ENCODE measurements around the gene RAB14. TPM values are rescaled to one million over a fixed set of nuclear protein-coding genes. Genes with fewer than 3 reads are reported as not detected.

The RAB14 gene
- 25.4 and 27.6 TPM in 2 replicates for total RNA-seq (2014; rRNA removed; shearing (Covaris generic))

- DNase-seq (ENCODE audit: low read depth): peak; percentile 100
Measured at GRCh38 chr9:121201738-121202533, at the start of gene RAB14. Gene RAB14 (minus strand): TSS chr9:121201869. CDS start chr9:121193412, 8,457 bp downstream.

- DNase-seq (ENCODE audit: low read depth): no peak
Measured at GRCh38 chr9:121249563-121249962, 47.9 kb upstream of the RAB14 start.

DNA sequence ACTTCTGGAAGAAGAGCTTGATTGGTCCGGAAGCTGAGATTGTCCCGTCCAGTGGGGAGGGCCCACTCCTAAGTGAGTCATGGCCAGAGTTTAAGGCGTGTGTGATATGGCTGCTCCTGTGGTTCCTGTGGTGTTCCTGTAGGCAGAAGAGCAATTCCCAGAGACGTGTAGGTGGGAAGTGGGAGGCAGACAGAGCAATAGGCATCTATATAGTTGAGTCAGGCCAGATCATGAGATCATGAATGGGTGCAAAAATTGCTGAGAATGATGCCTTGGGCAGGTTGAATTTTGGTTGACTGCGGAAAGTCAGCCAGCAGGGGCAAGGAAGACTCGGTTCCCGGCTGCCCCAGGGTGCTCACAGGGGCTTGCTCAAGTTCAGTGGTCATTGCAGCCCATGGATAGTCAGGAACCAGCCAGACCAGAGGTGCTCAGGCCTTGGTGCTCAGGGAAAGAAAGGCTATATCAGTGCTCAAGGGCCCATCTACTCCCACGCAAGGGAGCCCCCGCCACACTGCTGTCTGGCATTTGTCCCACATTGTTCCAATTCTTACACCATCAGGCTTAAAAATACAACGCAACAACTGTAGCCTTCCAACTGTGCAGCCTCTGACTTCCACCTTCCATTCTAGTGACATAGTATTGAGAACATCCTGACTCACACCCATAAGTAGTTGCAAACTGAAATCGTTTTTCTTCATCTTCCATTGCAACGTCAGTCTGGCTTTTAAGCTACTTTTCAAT is 45.3 kb upstream of the RAB14 start:
- DNase-seq (ENCODE audit: low read depth): peak; percentile 59

DNA sequence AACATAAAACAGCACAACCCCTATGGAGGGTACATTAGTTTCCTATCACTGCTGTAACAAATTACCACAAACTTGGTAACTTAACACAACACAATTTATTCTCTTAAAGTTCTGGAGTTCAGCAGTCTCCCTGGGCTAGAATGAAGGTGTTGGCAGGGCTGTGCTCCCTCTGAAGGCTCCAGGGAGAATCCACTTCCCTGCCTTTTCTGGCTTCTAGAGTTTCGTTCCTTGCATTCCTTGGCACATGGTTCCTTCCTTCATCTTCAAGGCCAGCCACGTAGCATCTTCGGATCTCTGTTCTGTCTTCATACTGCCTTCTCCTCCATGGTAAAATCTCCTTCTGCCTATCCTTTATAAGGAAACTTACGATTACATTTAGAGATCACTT is 41.3 kb upstream of the RAB14 start:
- no peak for DNase-seq (ENCODE audit: low read depth)

- DNase-seq (ENCODE audit: low read depth): no peak
Measured at GRCh38 chr9:121242219-121242958, 40.7 kb upstream of the RAB14 start.

GRCh38 chr9:121240472-121241135 is 38.9 kb upstream of the RAB14 start:
- no peak for DNase-seq (ENCODE audit: low read depth)

GRCh38 chr9:121239851-121240250 is 38.2 kb upstream of the RAB14 start:
- DNase-seq (ENCODE audit: low read depth): no peak

DNA sequence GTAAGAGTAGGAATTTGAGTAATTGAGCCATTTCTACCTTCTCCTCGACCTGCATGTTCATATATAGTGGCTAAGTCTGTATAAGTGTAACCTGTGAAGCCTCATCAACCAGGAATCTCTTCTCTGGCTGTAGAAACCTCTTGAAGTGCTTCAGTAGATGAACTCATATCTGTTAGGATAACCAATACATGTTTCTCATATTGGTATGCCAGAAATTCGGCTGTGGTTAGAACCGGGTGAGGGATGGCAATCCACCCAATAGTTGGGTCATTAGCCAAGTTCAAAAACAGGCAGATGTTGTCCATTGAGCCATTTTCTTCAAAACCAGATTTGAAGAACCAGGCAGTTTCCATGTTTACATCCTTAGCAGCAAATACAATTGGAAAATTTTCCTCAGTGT is 37.4 kb upstream of the RAB14 start:
- no peak for DNase-seq (ENCODE audit: low read depth)

GRCh38 chr9:121237916-121238315 is 36.2 kb upstream of the RAB14 start:
- DNase-seq (ENCODE audit: low read depth): no peak

- no peak for DNase-seq (ENCODE audit: low read depth)
Measured at GRCh38 chr9:121235512-121235911, 33.8 kb upstream of the RAB14 start.

- no peak for DNase-seq (ENCODE audit: low read depth)
Measured at GRCh38 chr9:121234832-121235161, 33.1 kb upstream of the RAB14 start.

DNA sequence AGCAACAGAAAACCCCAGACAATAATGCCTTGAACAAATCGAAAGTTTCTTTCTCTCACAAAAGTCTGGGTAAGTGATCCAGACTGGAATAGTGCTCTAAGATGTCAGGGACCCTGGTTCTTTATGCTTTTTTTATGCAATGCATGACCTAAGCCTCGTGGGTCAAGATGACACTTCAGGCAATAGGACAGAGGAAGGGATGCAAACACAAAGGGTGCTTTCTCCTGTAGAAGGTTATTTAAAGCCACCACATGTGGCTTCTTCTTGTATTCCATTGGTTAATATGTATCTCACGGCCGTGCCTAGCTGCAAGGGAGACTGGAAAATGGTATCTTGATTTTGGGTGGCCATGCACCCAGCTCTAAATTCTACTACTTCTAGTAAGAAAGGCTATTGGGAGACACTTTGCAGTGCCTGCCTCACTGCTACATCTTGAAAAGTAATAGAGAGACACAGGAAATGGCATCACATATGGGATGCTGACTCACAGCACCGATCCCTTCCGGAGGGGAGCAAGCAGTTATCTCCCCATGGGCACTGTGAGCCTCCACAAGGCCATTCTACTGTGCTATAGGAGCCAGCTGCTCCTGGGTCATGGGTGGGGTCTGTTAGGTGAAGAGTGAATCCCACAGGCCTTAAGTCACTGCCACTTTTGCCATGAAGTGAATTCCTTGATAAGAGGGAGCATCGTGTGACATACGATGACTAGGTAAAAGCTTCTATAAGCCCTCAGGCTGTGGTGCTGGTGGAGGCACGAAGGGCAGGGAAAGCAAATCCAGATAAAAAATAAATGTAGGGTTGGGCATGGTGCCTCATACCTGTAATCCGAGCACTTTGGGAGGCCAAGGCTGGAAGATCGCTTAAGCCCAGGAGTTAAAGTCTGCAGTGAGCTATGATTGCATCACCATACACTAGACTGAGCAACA is 32.5 kb upstream of the RAB14 start:
- DNase-seq (ENCODE audit: low read depth): peak; percentile 84

DNA sequence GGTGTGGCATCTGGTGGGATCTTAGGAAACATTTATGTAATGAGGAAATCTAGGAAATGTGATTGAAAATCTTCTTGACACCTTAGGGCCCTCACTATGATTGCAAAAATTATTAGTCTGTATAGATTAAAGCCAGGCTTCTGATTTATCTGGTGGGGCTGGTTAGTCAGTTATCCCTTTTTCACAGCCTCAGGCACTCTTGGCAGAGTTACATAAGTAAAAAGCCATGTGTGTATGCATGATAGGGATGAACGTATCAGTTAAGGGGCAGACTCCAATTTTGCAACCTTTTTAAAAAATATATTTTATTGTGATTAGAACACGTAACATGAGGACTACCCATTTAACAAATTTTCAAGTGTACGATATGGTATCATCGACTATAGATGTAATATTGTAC is 30.6 kb upstream of the RAB14 start:
- no peak for DNase-seq (ENCODE audit: low read depth)

DNA sequence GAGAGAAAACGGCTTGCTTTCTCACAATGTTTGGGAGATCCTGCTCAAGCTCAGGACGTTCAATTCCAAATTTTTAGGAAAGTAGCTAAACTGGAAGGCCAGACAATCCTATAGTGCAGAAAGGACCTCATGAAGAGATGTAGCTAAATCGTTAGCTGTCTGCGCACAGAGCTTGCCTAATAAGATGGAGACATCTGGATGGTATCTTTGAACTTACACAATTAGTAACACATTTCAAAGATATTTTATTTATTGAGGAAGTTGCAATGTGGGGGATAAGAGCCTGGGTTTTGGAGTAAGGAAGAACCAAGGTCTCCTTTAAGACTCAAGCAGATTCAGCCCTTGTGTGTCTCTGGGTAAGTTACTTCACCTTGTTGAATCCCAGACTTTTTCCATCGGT is 28.6 kb upstream of the RAB14 start:
- DNase-seq (ENCODE audit: low read depth): no peak

GRCh38 chr9:121227862-121228261 is 26.2 kb upstream of the RAB14 start:
- DNase-seq (ENCODE audit: low read depth): no peak

GRCh38 chr9:121226175-121226574 is 24.5 kb upstream of the RAB14 start:
- DNase-seq (ENCODE audit: low read depth): peak; percentile 43

GRCh38 chr9:121225240-121225639 is 23.6 kb upstream of the RAB14 start:
- DNase-seq (ENCODE audit: low read depth): no peak

- DNase-seq (ENCODE audit: low read depth): peak; percentile 77
Measured at GRCh38 chr9:121222524-121223171, 21.0 kb upstream of the RAB14 start.

- no peak for DNase-seq (ENCODE audit: low read depth)
Measured at GRCh38 chr9:121221664-121222055, 20.0 kb upstream of the RAB14 start.

GRCh38 chr9:121220996-121221663 is 19.5 kb upstream of the RAB14 start:
- DNase-seq (ENCODE audit: low read depth): no peak

All from Daoy (cell line).